SU-DHL-6 (cell line): Measurements from ENCODE around the gene RBM43.

ENCODE experiments used
- CTCF ChIP-seq: fragments of 200-600 bp; sonication (generic); IDR thresholded peaks from one replicate; pipeline ENCODE4 v1.5.1; 2017; ENCODE audit warnings: antibody characterized with exemption, mild to moderate bottlenecking, low read length, moderate library complexity; ENCODE audit not compliant: insufficient read depth, poor library complexity, severe bottlenecking
- EZH2phosphoT487 ChIP-seq: fragments of 200-600 bp; sonication (generic), shearing (Covaris generic); conservative IDR thresholded peaks from 2 replicates; pipeline ENCODE4 v1.6.1; 2018; ENCODE audit warnings: mild to moderate bottlenecking, antibody characterized with exemption, low read length, moderate library complexity, mixed read lengths

DNA sequence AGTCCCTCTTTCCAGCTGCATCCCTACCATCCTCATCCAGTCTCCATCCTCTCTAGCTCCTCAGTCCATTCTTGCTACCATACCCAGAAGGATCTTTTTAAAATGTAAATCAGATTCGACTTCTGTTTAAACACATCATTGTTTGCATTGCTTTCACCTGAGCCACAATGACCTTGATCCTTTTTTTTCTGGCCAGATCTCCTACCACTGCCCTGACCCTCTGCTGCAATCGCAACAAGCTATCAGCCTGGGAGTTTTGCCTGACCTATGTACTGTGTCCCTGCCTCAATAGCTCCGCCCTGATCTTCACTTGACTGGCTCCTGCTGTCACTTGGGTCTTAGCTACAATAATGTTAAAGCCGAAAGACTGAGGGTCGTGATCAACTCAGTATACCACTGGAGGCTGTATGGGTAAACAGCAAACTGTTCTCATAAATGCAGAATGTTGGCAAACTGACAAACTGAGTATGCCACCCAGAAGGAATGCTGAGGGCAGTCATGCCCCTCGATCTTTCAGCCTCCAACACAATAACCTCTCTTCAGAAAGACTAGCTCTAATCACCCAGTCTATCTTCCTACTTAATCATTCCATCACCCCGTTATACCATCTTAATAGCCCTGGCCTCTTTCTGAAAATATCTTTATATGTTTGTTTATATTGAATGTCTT is 2.6 kb upstream of the RBM43 start:
- TF ChIP-seq CTCF (no peak), EZH2phosphoT487 (no peak)
